Hepatocyte (in vitro differentiated cells): ENCODE measurements around the gene PITPNC1. TPM values are rescaled to one million over a fixed set of nuclear protein-coding genes. Genes with fewer than 3 reads are reported as not detected.

Experiments used
- DNase-seq: peaks from one replicate; pipeline ENCODE4 v3.0.0-alpha.2; 2016; ENCODE audit warnings: low spot score
- H2AFZ ChIP-seq: fragments of 200-600 bp; sonication (generic); 2 replicates; pipeline ENCODE4 v1.6.0; 2016; ENCODE audit warnings: antibody characterized with exemption, mild to moderate bottlenecking
- H3K27ac ChIP-seq: fragments of 200-600 bp; sonication (generic); 2 replicates; pipeline ENCODE4 v1.5.1; 2016; ENCODE audit warnings: mild to moderate bottlenecking
- H3K27me3 ChIP-seq: fragments of 200-600 bp; sonication (generic); 2 replicates; pipeline ENCODE4 v1.6.1; 2016
- H3K36me3 ChIP-seq: fragments of 200-600 bp; sonication (generic); replicated peaks from 2 replicates; pipeline ENCODE4 v1.5.1; 2016; ENCODE audit warnings: low read depth; ENCODE audit not compliant: insufficient read depth
- H3K4me1 ChIP-seq: fragments of 200-600 bp; sonication (generic); 2 replicates; pipeline ENCODE4 v1.5.1; 2016; ENCODE audit warnings: mild to moderate bottlenecking, moderate library complexity; ENCODE audit not compliant: insufficient read depth
- H3K4me2 ChIP-seq: fragments of 200-600 bp; sonication (generic); 2 replicates; pipeline ENCODE4 v1.6.0; 2016
- H3K4me3 ChIP-seq: fragments of 200-600 bp; sonication (generic); 2 replicates; pipeline ENCODE4 v1.5.1; 2016; ENCODE audit warnings: mild to moderate bottlenecking
- H3K79me2 ChIP-seq: fragments of 200-600 bp; sonication (generic); 2 replicates; pipeline ENCODE4 v1.6.0; 2017; ENCODE audit warnings: mild to moderate bottlenecking
- H3K9me2 ChIP-seq: fragments of 200-600 bp; sonication (generic); replicated peaks from 2 replicates; pipeline ENCODE4 v1.6.0; 2017; ENCODE audit warnings: mild to moderate bottlenecking; ENCODE audit not compliant: insufficient read depth
- H3K9me3 ChIP-seq: fragments of 200-600 bp; sonication (generic); 2 replicates; pipeline ENCODE4 v1.5.1; 2016; ENCODE audit warnings: low read depth, mild to moderate bottlenecking
- H4K20me1 ChIP-seq: fragments of 200-600 bp; sonication (generic); 2 replicates; pipeline ENCODE4 v1.6.0; 2016; ENCODE audit warnings: mild to moderate bottlenecking; ENCODE audit not compliant: insufficient read depth, poor library complexity, severe bottlenecking
- EZH2 ChIP-seq: fragments of 200-600 bp; sonication (generic); IDR thresholded peaks from 2 replicates; pipeline ENCODE4 v1.6.1; 2016; ENCODE audit warnings: antibody characterized with exemption, mild to moderate bottlenecking, borderline replicate concordance
- EZH2phosphoT487 ChIP-seq: fragments of 200-600 bp; sonication (generic); IDR thresholded peaks from one replicate; pipeline ENCODE4 v1.6.1; 2018; ENCODE audit warnings: antibody characterized with exemption, mild to moderate bottlenecking, low read depth, moderate library complexity; ENCODE audit not compliant: unreplicated experiment, severe bottlenecking
- WGBS: methylation state at CpG from one replicate; pipeline ENCODE4 v1.1.6; 2016; ENCODE audit warnings: low lambda C conversion rate; ENCODE audit errors: missing lambda C conversion rate; 5-methylcytosine and 5-hydroxymethylcytosine counted together
- polyA plus RNA-seq: library from polyadenylated mRNA; unstranded; fragments of >200 nt; fragmentation: Nextera tagmentation; extraction: Ambion mirVana; gene quantifications from 2 replicates; pipeline ENCODE4 v1.2.1, GENCODE V29; 2016
- total RNA-seq: library from RNA; depleted of rRNA; stranded (reverse); fragments of >200 nt; gene quantifications from 2 replicates; pipeline ENCODE4 v1.2.3, GENCODE V29; 2014
- TF ChIP-seq, protein P1 (sequence below): fragments of 200-600 bp; sonication (generic); IDR thresholded peaks from 2 replicates; pipeline ENCODE4 v1.5.1; 2016; ENCODE audit warnings: antibody characterized with exemption, mild to moderate bottlenecking; ENCODE audit not compliant: poor library complexity

PITPNC1 gene
- total and polyA plus RNA-seq, 2 experiments from 2014 or later = 4.6 to 8.1 TPM

DNA sequence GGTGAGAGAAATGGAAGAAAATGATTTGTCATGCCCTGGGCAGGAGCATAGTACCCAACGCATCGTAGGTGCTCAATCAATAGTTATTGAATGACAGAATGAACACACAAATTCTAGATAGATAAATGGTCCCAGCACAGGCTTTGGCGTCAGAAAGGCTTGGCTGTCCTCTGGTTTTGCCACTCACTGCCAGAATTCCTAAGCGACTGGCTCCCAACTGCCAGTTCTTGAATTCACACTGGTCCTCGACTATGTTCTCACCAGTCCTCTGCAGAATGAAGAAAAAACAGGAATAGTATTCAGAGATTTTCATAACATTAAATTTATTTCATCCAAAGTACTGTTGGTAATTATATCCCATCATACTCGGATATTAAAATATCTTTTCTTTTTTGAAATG is 177.6 kb downstream of the PITPNC1 start:
- H3K79me2 ChIP-seq = no peaks in the 10 kb centered on the region
- 94% methylated on average over 6 of the region's 6 CpGs for WGBS
- no peaks in the 10 kb centered on the region for H3K4me1 ChIP-seq
- no peak overlapping the region for H2AFZ ChIP-seq
- H3K4me3 ChIP-seq = no peak overlapping the region
- H3K36me3 ChIP-seq = no peaks in the 10 kb centered on the region
- H4K20me1 ChIP-seq = no peaks in the 10 kb centered on the region
- H3K9me3 ChIP-seq = no peaks in the 10 kb centered on the region
- no peak overlapping the region for H3K4me2 ChIP-seq
- H3K27me3 ChIP-seq = no peaks in the 10 kb centered on the region
- no peak overlapping the region for H3K27ac ChIP-seq
- TF ChIP-seq, protein P1, sequence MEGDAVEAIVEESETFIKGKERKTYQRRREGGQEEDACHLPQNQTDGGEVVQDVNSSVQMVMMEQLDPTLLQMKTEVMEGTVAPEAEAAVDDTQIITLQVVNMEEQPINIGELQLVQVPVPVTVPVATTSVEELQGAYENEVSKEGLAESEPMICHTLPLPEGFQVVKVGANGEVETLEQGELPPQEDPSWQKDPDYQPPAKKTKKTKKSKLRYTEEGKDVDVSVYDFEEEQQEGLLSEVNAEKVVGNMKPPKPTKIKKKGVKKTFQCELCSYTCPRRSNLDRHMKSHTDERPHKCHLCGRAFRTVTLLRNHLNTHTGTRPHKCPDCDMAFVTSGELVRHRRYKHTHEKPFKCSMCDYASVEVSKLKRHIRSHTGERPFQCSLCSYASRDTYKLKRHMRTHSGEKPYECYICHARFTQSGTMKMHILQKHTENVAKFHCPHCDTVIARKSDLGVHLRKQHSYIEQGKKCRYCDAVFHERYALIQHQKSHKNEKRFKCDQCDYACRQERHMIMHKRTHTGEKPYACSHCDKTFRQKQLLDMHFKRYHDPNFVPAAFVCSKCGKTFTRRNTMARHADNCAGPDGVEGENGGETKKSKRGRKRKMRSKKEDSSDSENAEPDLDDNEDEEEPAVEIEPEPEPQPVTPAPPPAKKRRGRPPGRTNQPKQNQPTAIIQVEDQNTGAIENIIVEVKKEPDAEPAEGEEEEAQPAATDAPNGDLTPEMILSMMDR = no peak
- TF ChIP-seq EZH2 = no peak
- no peak for TF ChIP-seq EZH2phosphoT487
- DNase-seq = no peak
- H3K9me2 ChIP-seq = no peaks in the 10 kb centered on the region

DNA sequence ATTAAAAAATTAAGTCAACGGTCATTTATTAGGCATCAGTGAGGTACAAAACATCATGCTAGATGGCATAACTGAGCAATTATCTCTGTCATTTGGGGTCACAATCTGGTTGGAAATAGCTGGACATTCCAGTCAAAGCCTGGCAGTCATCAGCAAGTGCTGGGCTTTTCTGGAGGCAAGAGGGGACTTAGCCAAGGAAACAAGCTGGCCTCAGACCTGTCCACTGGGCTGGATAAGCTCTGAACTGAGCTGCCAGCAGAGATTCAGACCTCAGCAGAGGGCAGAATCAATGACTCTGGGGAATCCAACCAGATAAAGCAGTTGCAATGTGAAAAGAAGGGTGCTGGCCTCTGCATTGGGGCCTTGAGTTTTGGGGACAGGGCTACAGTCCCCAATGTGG is 178.8 kb downstream of the PITPNC1 start:
- Histone ChIP-seq H3K27ac (no peak overlapping the region), H3K9me3 (no peaks in the 10 kb centered on the region), H2AFZ (no peak overlapping the region), H3K36me3 (no peaks in the 10 kb centered on the region), H3K4me1 (no peaks in the 10 kb centered on the region), H3K27me3 (no peaks in the 10 kb centered on the region), H3K4me2 (no peak overlapping the region), H3K4me3 (no peak overlapping the region), H3K79me2 (no peaks in the 10 kb centered on the region), H4K20me1 (no peaks in the 10 kb centered on the region), H3K9me2 (no peaks in the 10 kb centered on the region)
- no peak for TF ChIP-seq EZH2
- TF ChIP-seq, protein P1 = no peak
- no peak for TF ChIP-seq EZH2phosphoT487
- DNase-seq = no peak
- WGBS = 100% methylated on average over 1 of the region's 1 CpG

DNA sequence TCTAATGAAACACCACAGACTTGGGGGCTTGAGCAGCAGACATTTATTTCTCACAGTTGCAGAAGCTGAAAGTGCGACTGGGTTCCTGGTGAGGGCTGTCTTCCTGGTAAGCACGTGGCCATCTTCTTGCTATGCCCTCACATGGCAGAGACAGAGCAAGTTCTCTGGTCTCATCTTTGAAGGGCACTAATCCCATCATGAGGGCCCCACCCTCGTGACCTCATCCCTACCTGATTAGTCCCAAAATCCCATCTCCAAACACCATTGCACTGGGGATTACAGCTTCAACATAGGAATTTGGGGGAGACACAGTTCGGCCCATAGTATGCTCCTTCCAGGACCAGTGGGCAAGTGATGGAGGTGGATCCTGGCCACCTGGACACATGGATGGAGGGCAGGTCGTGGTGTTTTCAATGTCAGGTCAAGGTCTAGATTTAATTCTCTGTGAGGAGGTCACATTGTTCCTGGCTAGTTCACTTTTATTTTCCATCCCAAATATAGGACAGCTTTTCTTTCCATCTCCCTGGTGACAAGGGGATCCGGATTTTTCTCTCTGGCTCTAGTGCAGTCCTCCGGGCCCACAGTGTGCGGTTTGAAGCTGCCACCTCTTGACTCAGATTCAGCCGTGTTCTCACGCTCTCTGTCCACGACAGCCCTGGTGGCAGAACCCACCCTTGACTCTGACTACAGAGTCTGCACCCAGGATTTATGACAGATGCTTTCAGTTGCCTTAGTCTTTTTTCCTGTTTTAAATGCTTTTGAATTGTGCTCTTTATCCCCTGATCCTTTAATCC is 180.2 kb downstream of the PITPNC1 start:
- no peaks in the 10 kb centered on the region for H3K27me3 ChIP-seq
- no peaks in the 10 kb centered on the region for H3K9me2 ChIP-seq
- H4K20me1 ChIP-seq = no peaks in the 10 kb centered on the region
- no peaks in the 10 kb centered on the region for H3K79me2 ChIP-seq
- no peak overlapping the region for H3K4me2 ChIP-seq
- H3K4me1 ChIP-seq = no peaks in the 10 kb centered on the region
- H3K4me3 ChIP-seq = no peak overlapping the region
- TF ChIP-seq EZH2 (no peak), EZH2phosphoT487 (no peak)
- TF ChIP-seq, protein P1 = no peak
- H3K27ac ChIP-seq = no peak overlapping the region
- WGBS = 90% methylated on average over 11 of the region's 11 CpGs
- no peak for DNase-seq
- H3K9me3 ChIP-seq = no peaks in the 10 kb centered on the region
- no peak overlapping the region for H2AFZ ChIP-seq
- H3K36me3 ChIP-seq = no peaks in the 10 kb centered on the region
